Endometrial microvascular endothelial cells (primary cell): ENCODE data around the gene CENPP. TPM values are rescaled to one million over a fixed set of nuclear protein-coding genes. Genes with fewer than 3 reads are reported as not detected.

Experiments
- in situ Hi-C: cut with HindIII; loops from 2 replicates; pipeline ENCODE4 v1.10.0; 2017; ENCODE audit warnings: low sequenced_read_pairs, low pct_unique_long_range_greater_than_20kb; ENCODE audit errors: inconsistent ontology term
- total RNA-seq: library from RNA; depleted of rRNA; stranded (reverse); fragments of >200 nt; gene quantifications from one replicate; pipeline ENCODE4 v1.2.3, GENCODE V29; 2015; ENCODE audit errors: inconsistent ontology term

Gene CENPP
- total RNA-seq, 1 donor from 2014 or later: 3.6 TPM

GRCh38 chr9:92360083-92360482 lies 34.3 kb downstream of the CENPP start:
- in situ Hi-C loops: no loop called here

- in situ Hi-C loops: no loop called here
These were observed 43.3 kb downstream of the CENPP start for GRCh38 chr9:92369075-92369474.

- in situ Hi-C loops: no loop called here
These were observed 47.4 kb downstream of the CENPP start for GRCh38 chr9:92373167-92373566.

- in situ Hi-C loops: no loop called here
These were observed 52.1 kb downstream of the CENPP start for GRCh38 chr9:92377876-92378275.

- in situ Hi-C loops: no loop called here
These were observed 53.3 kb downstream of the CENPP start for GRCh38 chr9:92378865-92379560.

GRCh38 chr9:92380603-92381002 lies 54.9 kb downstream of the CENPP start:
- in situ Hi-C loops: no loop called here

- in situ Hi-C loops: no loop called here
These were observed 56.0 kb downstream of the CENPP start for GRCh38 chr9:92381775-92382174.

- in situ Hi-C loops: no loop called here
These were observed 58.6 kb downstream of the CENPP start for GRCh38 chr9:92384375-92384774.

- in situ Hi-C loops: no loop called here
These were observed 59.2 kb downstream of the CENPP start for GRCh38 chr9:92385001-92385400.

GRCh38 chr9:92385477-92385876 lies 59.7 kb downstream of the CENPP start:
- in situ Hi-C loops: no loop called here

- in situ Hi-C loops: no loop called here
These were observed 60.2 kb downstream of the CENPP start for GRCh38 chr9:92385953-92386352.

GRCh38 chr9:92392690-92393089 lies 66.9 kb downstream of the CENPP start:
- in situ Hi-C loops: no loop called here

- in situ Hi-C loops: no loop called here
These were observed 67.9 kb downstream of the CENPP start for GRCh38 chr9:92393686-92394085.

GRCh38 chr9:92395617-92396016 lies 69.9 kb downstream of the CENPP start:
- in situ Hi-C loops: no loop called here

- in situ Hi-C loops: no loop called here
These were observed 72.1 kb downstream of the CENPP start for GRCh38 chr9:92397853-92398252.

- in situ Hi-C loops: no loop called here
These were observed 76.6 kb downstream of the CENPP start for GRCh38 chr9:92402360-92402759.

GRCh38 chr9:92402826-92403745 lies 77.3 kb downstream of the CENPP start:
- in situ Hi-C loops: no loop called here

- in situ Hi-C loops: no loop called here
These were observed 78.5 kb downstream of the CENPP start, which contains the start of gene OGN for GRCh38 chr9:92404042-92404836. OGN (minus strand) TSS chr9:92404578; CDS start chr9:92403407, 1,171 bp downstream.

- in situ Hi-C loops: no loop called here
These were observed 80.1 kb downstream of the CENPP start for GRCh38 chr9:92405818-92406217.
